MM.1S (cell line): ENCODE data around the gene ERC2.

ENCODE experiments used
- DNase-seq: peaks from one replicate; pipeline ENCODE4 v3.0.0-alpha.2; 2015
- H2AFZ ChIP-seq: fragments of 300-600 bp; sonication (generic); 2 replicates; pipeline ENCODE4 v1.6.0; 2016; ENCODE audit warnings: antibody characterized with exemption, low read length
- H3F3A ChIP-seq: fragments of 300-600 bp; sonication (generic); 2 replicates; pipeline ENCODE4 v1.6.1; 2016; ENCODE audit warnings: mild to moderate bottlenecking, antibody characterized with exemption, low read length, moderate library complexity, mixed read lengths; ENCODE audit not compliant: insufficient read depth
- H3K27ac ChIP-seq: fragments of 300-600 bp; sonication (generic); 2 replicates; pipeline ENCODE4 v1.5.1; 2016; ENCODE audit warnings: mild to moderate bottlenecking, low read length
- H3K27me3 ChIP-seq: fragments of 300-600 bp; sonication (generic); replicated peaks from 2 replicates; pipeline ENCODE4 v1.6.0; 2016; ENCODE audit warnings: low read length; ENCODE audit not compliant: insufficient read depth
- H3K36me3 ChIP-seq: fragments of 300-600 bp; sonication (generic); replicated peaks from 2 replicates; pipeline ENCODE4 v1.6.1; 2016; ENCODE audit warnings: mild to moderate bottlenecking, low read length, mixed read lengths; ENCODE audit not compliant: insufficient read depth
- H3K4me1 ChIP-seq: fragments of 300-600 bp; sonication (generic); 2 replicates; pipeline ENCODE4 v1.6.1; 2016; ENCODE audit warnings: low read length, mixed read lengths
- H3K4me2 ChIP-seq: fragments of 300-600 bp; sonication (generic); 2 replicates; pipeline ENCODE4 v1.6.0; 2016; ENCODE audit warnings: low read depth, low read length
- H3K4me3 ChIP-seq: fragments of 300-600 bp; sonication (generic); 2 replicates; pipeline ENCODE4 v1.5.1; 2016; ENCODE audit warnings: low read length, mixed read lengths
- H3K79me2 ChIP-seq: fragments of 300-600 bp; sonication (generic); 2 replicates; pipeline ENCODE4 v1.6.1; 2016; ENCODE audit warnings: mixed run types, low read length, mixed read lengths
- H3K9ac ChIP-seq: fragments of 300-600 bp; sonication (generic); 2 replicates; pipeline ENCODE4 v1.6.1; 2016; ENCODE audit warnings: low read length, mixed read lengths
- H3K9me2 ChIP-seq: fragments of 300-600 bp; sonication (generic); replicated peaks from 2 replicates; pipeline ENCODE4 v1.6.1; 2016; ENCODE audit warnings: mild to moderate bottlenecking, low read length, mixed read lengths; ENCODE audit not compliant: insufficient read depth
- H3K9me3 ChIP-seq: fragments of 300-600 bp; sonication (generic); replicated peaks from 2 replicates; pipeline ENCODE4 v1.6.1; 2016; ENCODE audit warnings: mild to moderate bottlenecking, low read length, mixed read lengths; ENCODE audit not compliant: insufficient read depth
- H4K20me1 ChIP-seq: fragments of 300-600 bp; sonication (generic); 2 replicates; pipeline ENCODE4 v1.6.1; 2016; ENCODE audit warnings: mild to moderate bottlenecking, low read length, moderate library complexity, mixed read lengths; ENCODE audit not compliant: insufficient read depth
- EZH2 ChIP-seq: fragments of 300-600 bp; sonication (generic); optimal IDR thresholded peaks from 2 replicates; pipeline ENCODE3; 2017; ENCODE audit warnings: low read depth, mild to moderate bottlenecking, antibody characterized with exemption, low read length, mixed read lengths
- EZH2phosphoT487 ChIP-seq: fragments of 300-600 bp; sonication (generic); IDR thresholded peaks from 2 replicates; pipeline ENCODE4 v1.6.1; 2018; ENCODE audit warnings: antibody characterized with exemption, low read length
- TF ChIP-seq, protein P1 (sequence below): fragments of 300-600 bp; sonication (generic); IDR thresholded peaks from 2 replicates; pipeline ENCODE4 v1.5.1; 2016; ENCODE audit warnings: antibody characterized with exemption, low read length, mixed read lengths

ERC2 gene

GRCh38 chr3:55698831-55699230 lies 769.4 kb downstream of the ERC2 start:
- TF ChIP-seq EZH2 (no peak), EZH2phosphoT487 (no peak)
- no peak overlapping the region for H3K9ac ChIP-seq
- H3K9me3 ChIP-seq, result no peaks in the 10 kb centered on the region
- no peaks in the 10 kb centered on the region for H4K20me1 ChIP-seq
- no peaks in the 10 kb centered on the region for H3K27me3 ChIP-seq
- no peak overlapping the region for H3K4me2 ChIP-seq
- H3K4me1 ChIP-seq, result no peaks in the 10 kb centered on the region
- H3K27ac ChIP-seq, result no peak overlapping the region
- no peaks in the 10 kb centered on the region for H3F3A ChIP-seq
- H3K4me3 ChIP-seq, result no peak overlapping the region
- no peaks in the 10 kb centered on the region for H3K79me2 ChIP-seq
- DNase-seq, result no peak
- H2AFZ ChIP-seq, result no peak overlapping the region
- no peaks in the 10 kb centered on the region for H3K36me3 ChIP-seq
- no peaks in the 10 kb centered on the region for H3K9me2 ChIP-seq

DNA sequence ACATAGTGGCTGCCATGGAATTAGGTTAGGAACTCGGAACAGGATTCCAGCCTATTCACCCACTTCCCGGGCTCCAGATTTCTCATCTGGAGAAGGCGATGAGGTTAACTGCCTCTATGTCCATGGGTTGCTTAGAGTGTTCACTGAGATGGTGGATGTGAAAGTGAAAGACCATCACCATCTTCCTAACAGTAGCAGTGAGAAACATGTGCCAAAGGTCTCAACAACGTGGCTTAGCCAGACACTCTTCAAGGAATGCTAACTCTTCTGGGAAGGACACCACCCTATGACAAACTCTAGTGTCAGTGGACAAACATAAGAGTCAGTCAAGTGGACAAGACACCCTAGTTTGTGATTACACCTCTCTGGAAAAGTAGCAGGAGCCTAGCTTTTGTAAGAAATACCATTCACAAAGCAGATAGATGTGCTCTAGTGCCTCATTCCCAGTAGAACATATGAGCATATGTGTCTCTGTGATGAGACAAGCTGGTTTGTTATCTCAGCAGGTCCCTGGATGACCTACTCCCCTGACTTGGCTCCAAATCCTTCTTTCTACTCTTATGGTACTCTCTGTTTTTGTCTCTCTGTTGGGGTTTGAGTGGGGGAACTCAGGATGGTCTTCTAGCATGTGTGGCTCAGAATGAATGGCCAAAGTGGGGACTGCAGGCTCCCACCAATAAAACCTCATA lies 770.9 kb downstream of the ERC2 start:
- Histone ChIP-seq H3K79me2 (no peaks in the 10 kb centered on the region), H3K9ac (no peak overlapping the region), H3K9me3 (no peaks in the 10 kb centered on the region), H3K9me2 (no peaks in the 10 kb centered on the region), H3K4me2 (no peak overlapping the region), H4K20me1 (no peaks in the 10 kb centered on the region), H3F3A (no peaks in the 10 kb centered on the region), H3K36me3 (no peaks in the 10 kb centered on the region), H3K4me3 (no peak overlapping the region), H3K27me3 (no peaks in the 10 kb centered on the region), H3K27ac (no peak overlapping the region), H2AFZ (no peak overlapping the region), H3K4me1 (peaks cover 3% of the 10 kb centered on the region; the same call in 1 of the 2 replicates)
- DNase-seq, result no peak
- TF ChIP-seq, protein P1, sequence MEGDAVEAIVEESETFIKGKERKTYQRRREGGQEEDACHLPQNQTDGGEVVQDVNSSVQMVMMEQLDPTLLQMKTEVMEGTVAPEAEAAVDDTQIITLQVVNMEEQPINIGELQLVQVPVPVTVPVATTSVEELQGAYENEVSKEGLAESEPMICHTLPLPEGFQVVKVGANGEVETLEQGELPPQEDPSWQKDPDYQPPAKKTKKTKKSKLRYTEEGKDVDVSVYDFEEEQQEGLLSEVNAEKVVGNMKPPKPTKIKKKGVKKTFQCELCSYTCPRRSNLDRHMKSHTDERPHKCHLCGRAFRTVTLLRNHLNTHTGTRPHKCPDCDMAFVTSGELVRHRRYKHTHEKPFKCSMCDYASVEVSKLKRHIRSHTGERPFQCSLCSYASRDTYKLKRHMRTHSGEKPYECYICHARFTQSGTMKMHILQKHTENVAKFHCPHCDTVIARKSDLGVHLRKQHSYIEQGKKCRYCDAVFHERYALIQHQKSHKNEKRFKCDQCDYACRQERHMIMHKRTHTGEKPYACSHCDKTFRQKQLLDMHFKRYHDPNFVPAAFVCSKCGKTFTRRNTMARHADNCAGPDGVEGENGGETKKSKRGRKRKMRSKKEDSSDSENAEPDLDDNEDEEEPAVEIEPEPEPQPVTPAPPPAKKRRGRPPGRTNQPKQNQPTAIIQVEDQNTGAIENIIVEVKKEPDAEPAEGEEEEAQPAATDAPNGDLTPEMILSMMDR, result no peak
- no peak for TF ChIP-seq EZH2phosphoT487
- no peak for TF ChIP-seq EZH2

GRCh38 chr3:55692957-55693558 lies 775.2 kb downstream of the ERC2 start:
- Histone ChIP-seq H3K27ac (no peak overlapping the region), H4K20me1 (no peaks in the 10 kb centered on the region), H3K9ac (no peak overlapping the region), H3K36me3 (no peaks in the 10 kb centered on the region), H3K4me1 (peaks cover 22% of the 10 kb centered on the region), H3K4me3 (no peak overlapping the region), H3K79me2 (no peaks in the 10 kb centered on the region), H3K4me2 (no peak overlapping the region), H3K9me2 (no peaks in the 10 kb centered on the region), H3F3A (peaks cover 5% of the 10 kb centered on the region; the same call in 1 of the 2 replicates), H3K9me3 (no peaks in the 10 kb centered on the region), H3K27me3 (no peaks in the 10 kb centered on the region), H2AFZ (no peak overlapping the region)
- no peak for DNase-seq
- TF ChIP-seq, protein P1, result no peak
- TF ChIP-seq EZH2phosphoT487, result no peak
